Measurements from ENCODE around the gene UBR4. TPM values are rescaled to one million over a fixed set of nuclear protein-coding genes. Genes with fewer than 3 reads are reported as not detected.

UBR4 gene
- total RNA-seq, 3 donors from 2014 or later, result 108 to 159 (median 128) TPM

GRCh38 chr1:19061343-19061742 is 148.7 kb downstream of the UBR4 start:
- no peak for TF ChIP-seq CTCF (IDR thresholded peaks at IDR 0.05)
- no peaks in the 10 kb centered on the region for H3K9me3 ChIP-seq
- peaks cover 2% of the 10 kb centered on the region for H3K4me1 ChIP-seq (ENCODE audit: low read depth)
- ATAC-seq (no peak), DNase-seq (no peak)
- intact Hi-C loops (cut with DNase I, micrococcal nuclease), result no loop called here
- H3K4me3 ChIP-seq, result no peak overlapping the region
- no peaks in the 10 kb centered on the region for H3K36me3 ChIP-seq (ENCODE audit: low read depth)

GRCh38 chr1:19059773-19060172 is 150.3 kb downstream of the UBR4 start:
- ATAC-seq (no peak), DNase-seq (no peak)
- no peaks in the 10 kb centered on the region for H3K4me1 ChIP-seq (ENCODE audit: low read depth)
- no peak for TF ChIP-seq CTCF (IDR thresholded peaks at IDR 0.05)
- no peaks in the 10 kb centered on the region for H3K36me3 ChIP-seq (ENCODE audit: low read depth)
- no peak overlapping the region for H3K4me3 ChIP-seq
- intact Hi-C loops (cut with DNase I, micrococcal nuclease), result no loop called here
- H3K9me3 ChIP-seq, result no peaks in the 10 kb centered on the region

- intact Hi-C loops (cut with DNase I, micrococcal nuclease), result no loop called here
- H3K9me3 ChIP-seq, result no peaks in the 10 kb centered on the region
- ATAC-seq (no peak), DNase-seq (no peak)
- no peaks in the 10 kb centered on the region for H3K36me3 ChIP-seq (ENCODE audit: low read depth)
- no peak for TF ChIP-seq CTCF (IDR thresholded peaks at IDR 0.05)
- H3K4me1 ChIP-seq (ENCODE audit: low read depth), result no peaks in the 10 kb centered on the region
- H3K4me3 ChIP-seq, result no peak overlapping the region
These were observed 151.6 kb downstream of the UBR4 start for GRCh38 chr1:19058476-19058797.

- no peak for TF ChIP-seq CTCF (IDR thresholded peaks at IDR 0.05)
- Histone ChIP-seq H3K4me3 (no peak overlapping the region), H3K9me3 (no peaks in the 10 kb centered on the region), H3K4me1 (ENCODE audit: low read depth) (no peaks in the 10 kb centered on the region), H3K36me3 (ENCODE audit: low read depth) (no peaks in the 10 kb centered on the region)
- ATAC-seq, result no peak
- no peak for DNase-seq
- intact Hi-C loops (cut with DNase I, micrococcal nuclease), result no loop called here
These were observed 152.1 kb downstream of the UBR4 start for GRCh38 chr1:19057784-19058475.

GRCh38 chr1:19057182-19057779 is 152.8 kb downstream of the UBR4 start:
- ATAC-seq, result no peak
- no peaks in the 10 kb centered on the region for H3K36me3 ChIP-seq (ENCODE audit: low read depth)
- DNase-seq, result no peak
- intact Hi-C loops (cut with DNase I, micrococcal nuclease), result no loop called here
- TF ChIP-seq CTCF (IDR thresholded peaks at IDR 0.05), result no peak
- H3K9me3 ChIP-seq, result no peaks in the 10 kb centered on the region
- no peaks in the 10 kb centered on the region for H3K4me1 ChIP-seq (ENCODE audit: low read depth)
- no peak overlapping the region for H3K4me3 ChIP-seq
